Breast epithelium (tissue), 4 donors: Measurements from ENCODE around the gene EVI2A. TPM values are rescaled to one million over a fixed set of nuclear protein-coding genes. Genes with fewer than 3 reads are reported as not detected.
"Not testable (repeated sequence)": the region's sequence is repeated elsewhere in the genome, so short reads cannot be mapped to it uniquely, and the experiment has no call there.

Experiments
- DNase-seq, 2 donors: peaks; one replicate each; pipeline ENCODE4 v3.0.0-alpha.2; 2019; ENCODE audit warnings: low spot score in 2 of 2
- H3K27ac ChIP-seq, 2 donors: fragments of 200-600 bp; sonication (generic) in 1 of 2; one replicate each; pipeline ENCODE4 v1.5.1; 2016 to 2019; ENCODE audit warnings: mild to moderate bottlenecking in 1 of 2
- H3K27me3 ChIP-seq, 2 donors: fragments of 200-600 bp; sonication (generic) in 1 of 2; one replicate each; pipeline versions ENCODE4 v1.5.1 to v1.6.0; 2017 to 2019; ENCODE audit warnings: control low read depth in 1 of 2, mild to moderate bottlenecking in 1 of 2
- H3K36me3 ChIP-seq: fragments of 200-600 bp; one replicate; pipeline ENCODE4 v1.5.1; 2019
- H3K4me1 ChIP-seq, 2 donors: fragments of 200-600 bp; sonication (generic); one replicate each; pipeline ENCODE4 v1.5.1; 2016 to 2019; ENCODE audit warnings: control low read depth in 1 of 2
- H3K4me3 ChIP-seq, 3 donors: fragments of 200-600 bp; sonication (generic); 1 replicate in 2 of 3; 2 replicates in 1 of 3; pipeline ENCODE4 v1.5.1; 2016 to 2019; ENCODE audit warnings: mild to moderate bottlenecking in 3 of 3, moderate library complexity in 2 of 3
- H3K9me3 ChIP-seq, 2 donors: fragments of 200-600 bp; sonication (generic) in 1 of 2; one replicate each; pipeline ENCODE4 v1.5.1; 2016 to 2019; ENCODE audit warnings: control low read depth in 1 of 2
- CTCF ChIP-seq, 3 donors: fragments of 450-650 bp; IDR thresholded peaks; one replicate each; pipeline ENCODE4 v1.5.1; 2016 to 2017; ENCODE audit warnings: antibody characterized with exemption in 3 of 3, mild to moderate bottlenecking in 3 of 3, moderate library complexity in 3 of 3
- POLR2A ChIP-seq: fragments of 450-650 bp; IDR thresholded peaks from one replicate; pipeline ENCODE4 v1.6.1; 2016; ENCODE audit warnings: antibody characterized with exemption, mild to moderate bottlenecking, moderate library complexity
- POLR2AphosphoS5 ChIP-seq, 3 donors: sonication (generic); formaldehyde crosslinking; IDR thresholded peaks; one replicate each; pipeline ENCODE4 v1.6.1; 2017; ENCODE audit warnings: antibody characterized with exemption in 3 of 3
- intact Hi-C: fragments of 100-400 bp; cut with DNase I; formaldehyde crosslinking; loops from one replicate; pipeline ENCODE4 v1.15.1; 2023; ENCODE audit warnings: low total_unique reads
- total RNA-seq, 3 donors: library from RNA; depleted of rRNA; stranded (reverse); fragments of >200 nt; gene quantifications; one replicate each; pipeline ENCODE4 v1.1.0, GENCODE V29; 2016

Gene EVI2A
- total RNA-seq, 3 donors from 2014 or later, result 4.3 to 34.2 (median 8.8) TPM

GRCh38 chr17:31355935-31356334 is 34.5 kb upstream of the EVI2A start:
- intact Hi-C loops, result no loop called here
- Histone ChIP-seq H3K4me1 (no peaks in the 10 kb centered on the region), H3K4me3 (no peak overlapping the region), H3K27ac (no peak overlapping the region), H3K9me3 (no peaks in the 10 kb centered on the region), H3K36me3 (peaks cover 5% of the 10 kb centered on the region), H3K27me3 (no peaks in the 10 kb centered on the region)
- DNase-seq, result no peak
- TF ChIP-seq CTCF (IDR thresholded peaks at IDR 0.05), result no peak
- no peak for TF ChIP-seq POLR2AphosphoS5 (IDR thresholded peaks at IDR 0.05)
- no peak for TF ChIP-seq POLR2A

- no peaks in the 10 kb centered on the region for H3K9me3 ChIP-seq
- no peaks in the 10 kb centered on the region for H3K4me1 ChIP-seq
- intact Hi-C loops, result no loop called here
- no peaks in the 10 kb centered on the region for H3K27me3 ChIP-seq
- TF ChIP-seq POLR2A, result no peak
- TF ChIP-seq POLR2AphosphoS5 (IDR thresholded peaks at IDR 0.05), result no peak
- no peak for TF ChIP-seq CTCF (IDR thresholded peaks at IDR 0.05)
- H3K27ac ChIP-seq, result no peak overlapping the region
- H3K4me3 ChIP-seq, result no peak overlapping the region
- DNase-seq, result no peak
- H3K36me3 ChIP-seq, result peaks cover 3% of the 10 kb centered on the region
Measured at GRCh38 chr17:31349454-31349853, 28.0 kb upstream of the EVI2A start.

GRCh38 chr17:31345191-31345747 is 23.8 kb upstream of the EVI2A start:
- H3K36me3 ChIP-seq, H3K27me3 ChIP-seq, DNase-seq, intact Hi-C loops, H3K4me1 ChIP-seq, H3K9me3 ChIP-seq, H3K4me3 ChIP-seq, H3K27ac ChIP-seq: not testable (repeated sequence)

- Histone ChIP-seq H3K9me3 (no peaks in the 10 kb centered on the region), H3K4me1 (no peaks in the 10 kb centered on the region), H3K4me3 (no peak overlapping the region), H3K27me3 (no peaks in the 10 kb centered on the region), H3K36me3 (no peaks in the 10 kb centered on the region), H3K27ac (no peak overlapping the region)
- TF ChIP-seq CTCF (IDR thresholded peaks at IDR 0.05), result no peak
- no peak for TF ChIP-seq POLR2A
- no peak for TF ChIP-seq POLR2AphosphoS5 (IDR thresholded peaks at IDR 0.05)
- no peak for DNase-seq
- intact Hi-C loops, result no loop called here
Measured at GRCh38 chr17:31339906-31340661, 18.7 kb upstream of the EVI2A start.

- H3K4me3 ChIP-seq, result no peak overlapping the region
- H3K4me1 ChIP-seq, result no peaks in the 10 kb centered on the region
- intact Hi-C loops, result no loop called here
- H3K9me3 ChIP-seq, result no peaks in the 10 kb centered on the region
- no peak overlapping the region for H3K27ac ChIP-seq
- no peaks in the 10 kb centered on the region for H3K27me3 ChIP-seq
- DNase-seq, result no peak
- no peaks in the 10 kb centered on the region for H3K36me3 ChIP-seq
- TF ChIP-seq POLR2AphosphoS5 (IDR thresholded peaks at IDR 0.05) (no peak), CTCF (IDR thresholded peaks at IDR 0.05) (no peak), POLR2A (no peak)
Measured at GRCh38 chr17:31329221-31329620, 7.8 kb upstream of the EVI2A start.
